ENCODE measurements around the gene ILF3.
"Not testable (repeated sequence)": the region's sequence is repeated elsewhere in the genome, so short reads cannot be mapped to it uniquely, and the experiment has no call there.

The ILF3 gene

DNA sequence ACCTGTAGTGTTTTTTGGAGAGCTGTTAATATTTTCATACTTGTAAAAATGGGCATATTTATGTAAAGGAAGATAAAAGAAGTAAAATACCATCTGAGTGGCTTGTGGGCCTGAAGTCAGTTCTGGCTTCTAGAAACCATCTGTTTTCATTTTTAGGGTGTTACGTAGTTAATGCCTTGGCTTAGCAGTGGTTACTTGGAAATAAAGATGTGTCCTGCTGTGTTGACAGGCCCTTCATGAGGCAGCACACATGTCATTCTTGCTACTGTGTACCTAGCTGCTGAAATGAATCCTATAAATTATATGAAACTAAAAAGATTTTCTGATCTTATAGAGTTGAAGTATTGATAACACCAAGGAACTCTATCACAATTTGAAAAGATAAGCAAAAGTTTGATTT lies 16.0 kb downstream of the ILF3 start:
- no peaks in the 10 kb centered on the region for H3K27me3 ChIP-seq (replicated peaks; ENCODE audit: control insufficient read depth, insufficient read depth, low read length)
- TF ChIP-seq, protein P1, sequence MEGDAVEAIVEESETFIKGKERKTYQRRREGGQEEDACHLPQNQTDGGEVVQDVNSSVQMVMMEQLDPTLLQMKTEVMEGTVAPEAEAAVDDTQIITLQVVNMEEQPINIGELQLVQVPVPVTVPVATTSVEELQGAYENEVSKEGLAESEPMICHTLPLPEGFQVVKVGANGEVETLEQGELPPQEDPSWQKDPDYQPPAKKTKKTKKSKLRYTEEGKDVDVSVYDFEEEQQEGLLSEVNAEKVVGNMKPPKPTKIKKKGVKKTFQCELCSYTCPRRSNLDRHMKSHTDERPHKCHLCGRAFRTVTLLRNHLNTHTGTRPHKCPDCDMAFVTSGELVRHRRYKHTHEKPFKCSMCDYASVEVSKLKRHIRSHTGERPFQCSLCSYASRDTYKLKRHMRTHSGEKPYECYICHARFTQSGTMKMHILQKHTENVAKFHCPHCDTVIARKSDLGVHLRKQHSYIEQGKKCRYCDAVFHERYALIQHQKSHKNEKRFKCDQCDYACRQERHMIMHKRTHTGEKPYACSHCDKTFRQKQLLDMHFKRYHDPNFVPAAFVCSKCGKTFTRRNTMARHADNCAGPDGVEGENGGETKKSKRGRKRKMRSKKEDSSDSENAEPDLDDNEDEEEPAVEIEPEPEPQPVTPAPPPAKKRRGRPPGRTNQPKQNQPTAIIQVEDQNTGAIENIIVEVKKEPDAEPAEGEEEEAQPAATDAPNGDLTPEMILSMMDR (IDR thresholded peaks at IDR 0.05; ENCODE audit: insufficient read depth, low read length, poor library complexity, severe bottlenecking): no peak
- H3K36me3 ChIP-seq (ENCODE audit: control insufficient read depth, insufficient read depth, low read length): peaks cover 17% of the 10 kb centered on the region
- no peak for DNase-seq (ENCODE audit: extremely low read depth, insufficient read length)
- H3K4me3 ChIP-seq (replicated peaks; ENCODE audit: low read depth, low read length): no peak overlapping the region

DNA sequence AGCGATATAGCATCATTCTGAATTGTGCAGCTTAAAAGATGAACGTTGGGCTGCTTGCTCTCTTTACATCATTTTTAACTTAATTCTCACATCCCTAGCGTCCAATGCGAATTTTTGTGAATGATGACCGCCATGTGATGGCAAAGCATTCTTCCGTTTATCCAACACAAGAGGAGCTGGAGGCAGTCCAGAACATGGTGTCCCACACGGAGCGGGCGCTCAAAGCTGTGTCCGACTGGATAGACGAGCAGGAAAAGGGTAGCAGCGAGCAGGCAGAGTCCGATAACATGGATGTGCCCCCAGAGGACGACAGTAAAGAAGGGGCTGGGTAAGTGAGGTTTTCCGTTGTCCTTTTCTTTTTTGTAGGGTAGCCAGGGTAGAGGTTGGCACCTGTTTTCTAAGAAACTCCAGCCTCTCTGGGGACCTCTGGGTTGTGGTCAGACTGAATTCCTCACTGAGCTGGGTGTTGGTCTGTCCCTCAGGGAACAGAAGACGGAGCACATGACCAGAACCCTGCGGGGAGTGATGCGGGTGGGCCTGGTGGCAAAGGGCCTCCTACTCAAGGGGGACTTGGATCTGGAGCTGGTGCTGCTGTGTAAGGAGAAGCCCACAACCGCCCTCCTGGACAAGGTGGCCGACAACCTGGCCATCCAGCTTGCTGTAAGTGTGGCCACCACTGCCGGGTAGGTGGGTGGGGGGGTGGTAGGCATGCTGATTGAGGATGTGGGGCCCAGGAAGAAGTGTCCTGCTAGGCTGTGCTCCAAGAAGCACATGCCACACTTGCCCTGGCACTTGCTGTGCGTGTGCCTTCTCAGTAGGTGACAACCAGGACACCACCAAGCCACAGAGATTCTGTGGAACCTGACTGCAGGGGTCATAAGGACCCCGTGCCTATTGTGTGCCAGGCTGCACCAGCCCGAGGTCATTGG lies 17.0 kb downstream of the ILF3 start:
- TF ChIP-seq, protein P1 (IDR thresholded peaks at IDR 0.05; ENCODE audit: insufficient read depth, low read length, poor library complexity, severe bottlenecking): no peak
- H3K4me3 ChIP-seq (replicated peaks; ENCODE audit: low read depth, low read length): no peak overlapping the region
- H3K36me3 ChIP-seq (ENCODE audit: control insufficient read depth, insufficient read depth, low read length): peaks cover 21% of the 10 kb centered on the region
- no peak for DNase-seq (ENCODE audit: extremely low read depth, insufficient read length)
- no peaks in the 10 kb centered on the region for H3K27me3 ChIP-seq (replicated peaks; ENCODE audit: control insufficient read depth, insufficient read depth, low read length)

DNA sequence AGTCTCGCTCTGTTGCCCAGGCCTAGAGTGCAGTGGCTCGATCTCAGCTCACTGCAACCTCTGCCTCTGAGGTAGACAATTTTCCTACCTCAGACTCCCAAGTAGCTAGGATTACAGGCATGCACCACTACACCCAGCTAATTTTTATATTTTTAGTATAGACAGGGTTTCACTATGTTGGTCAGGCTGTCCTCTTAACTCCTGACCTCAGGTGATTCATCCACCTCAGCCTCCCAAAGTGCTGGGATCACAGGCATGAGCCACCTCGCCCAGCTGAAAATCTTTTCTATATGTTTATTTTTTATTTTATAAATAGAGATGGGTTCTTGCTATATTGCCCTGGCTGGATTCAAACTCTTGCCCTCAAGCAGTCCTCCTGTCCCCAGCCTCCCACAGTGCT lies 17.8 kb downstream of the ILF3 start:
- not testable (repeated sequence) for DNase-seq (ENCODE audit: extremely low read depth, insufficient read length); H3K27me3 ChIP-seq (replicated peaks; ENCODE audit: control insufficient read depth, insufficient read depth, low read length); H3K4me3 ChIP-seq (replicated peaks; ENCODE audit: low read depth, low read length)
- H3K36me3 ChIP-seq (ENCODE audit: control insufficient read depth, insufficient read depth, low read length): peaks cover 21% of the 10 kb centered on the region

DNA sequence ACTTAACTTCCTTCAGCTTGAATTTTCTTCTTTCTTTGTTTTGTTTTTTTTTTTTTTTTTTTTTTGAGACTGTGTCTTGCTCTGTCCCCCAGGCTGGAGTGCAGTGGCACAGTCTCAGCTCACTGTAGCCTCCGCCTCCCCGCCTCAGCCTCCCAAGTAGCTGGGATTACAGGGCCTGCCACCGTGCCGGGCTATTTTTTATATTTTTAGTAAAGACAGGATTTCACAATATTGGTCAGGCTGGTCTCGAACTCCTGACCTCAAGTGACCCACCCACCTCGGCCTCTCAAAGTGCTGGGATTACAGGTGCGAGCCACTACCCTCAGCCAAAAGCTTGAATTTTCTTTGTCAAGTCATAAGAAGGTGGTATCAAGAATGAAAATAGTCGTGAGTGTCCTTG lies 21.1 kb downstream of the ILF3 start:
- H3K36me3 ChIP-seq (ENCODE audit: control insufficient read depth, insufficient read depth, low read length): peaks cover 40% of the 10 kb centered on the region
- not testable (repeated sequence) for H3K27me3 ChIP-seq (replicated peaks; ENCODE audit: control insufficient read depth, insufficient read depth, low read length); DNase-seq (ENCODE audit: extremely low read depth, insufficient read length); H3K4me3 ChIP-seq (replicated peaks; ENCODE audit: low read depth, low read length)

DNA sequence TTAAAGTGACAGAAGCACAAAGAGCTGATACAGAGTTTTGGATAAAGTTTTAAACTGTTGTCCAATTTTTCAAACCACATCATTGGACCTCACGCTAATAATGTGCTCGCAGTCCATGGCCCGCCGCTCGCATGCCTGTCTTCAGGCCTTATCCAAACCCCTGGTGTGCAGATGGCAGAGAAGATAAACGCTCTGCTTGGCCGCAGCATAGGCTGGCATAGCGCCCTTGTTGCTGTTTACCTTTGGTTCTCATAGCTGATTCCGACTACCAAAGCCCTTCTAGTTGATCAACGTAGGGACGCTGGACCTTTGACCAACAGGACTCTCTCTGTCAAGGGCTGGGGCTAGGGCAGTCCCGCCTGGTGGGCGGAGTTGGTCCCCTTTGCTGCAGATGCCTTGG lies 23.6 kb downstream of the ILF3 start:
- no peak for DNase-seq (ENCODE audit: extremely low read depth, insufficient read length)
- no peaks in the 10 kb centered on the region for H3K27me3 ChIP-seq (replicated peaks; ENCODE audit: control insufficient read depth, insufficient read depth, low read length)
- H3K36me3 ChIP-seq (ENCODE audit: control insufficient read depth, insufficient read depth, low read length): peaks cover 49% of the 10 kb centered on the region
- TF ChIP-seq, protein P1 (IDR thresholded peaks at IDR 0.05; ENCODE audit: insufficient read depth, low read length, poor library complexity, severe bottlenecking): no peak
- H3K4me3 ChIP-seq (replicated peaks; ENCODE audit: low read depth, low read length): no peak overlapping the region

DNA sequence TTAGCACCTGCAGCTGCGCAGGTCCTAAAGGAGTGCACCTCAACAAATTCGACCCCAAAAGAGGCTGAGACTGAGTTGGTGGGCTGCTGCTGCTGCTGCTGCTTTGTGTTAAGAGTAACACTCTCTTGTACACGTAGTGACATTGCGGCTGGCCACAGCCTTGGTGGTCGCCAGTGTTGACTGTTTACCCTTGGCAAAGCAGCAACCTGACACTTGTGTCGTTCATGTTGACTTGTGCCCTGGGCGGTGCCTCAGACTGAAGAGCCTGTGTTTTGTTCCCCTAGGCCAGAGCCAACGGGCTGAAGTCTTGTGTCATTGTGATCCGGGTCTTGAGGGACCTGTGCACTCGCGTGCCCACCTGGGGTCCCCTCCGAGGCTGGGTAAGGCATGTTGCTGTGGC lies 24.7 kb downstream of the ILF3 start:
- no peak for DNase-seq (ENCODE audit: extremely low read depth, insufficient read length)
- TF ChIP-seq, protein P1 (IDR thresholded peaks at IDR 0.05; ENCODE audit: insufficient read depth, low read length, poor library complexity, severe bottlenecking): no peak
- Histone ChIP-seq H3K4me3 (replicated peaks; ENCODE audit: low read depth, low read length) (no peak overlapping the region), H3K27me3 (replicated peaks; ENCODE audit: control insufficient read depth, insufficient read depth, low read length) (no peaks in the 10 kb centered on the region), H3K36me3 (ENCODE audit: control insufficient read depth, insufficient read depth, low read length) (peaks cover 54% of the 10 kb centered on the region)

Data from GM06990 (cell line).